ENCODE results near the gene CLHC1. TPM values are rescaled to one million over a fixed set of nuclear protein-coding genes. Genes with fewer than 3 reads are reported as not detected.

The CLHC1 gene
- total and polyA plus RNA-seq, 2 donors (not counting 1 experiment from before 2014, with no cell fraction given) = 2.0 to 12.8 TPM

GRCh38 chr2:55269645-55269990 is 37.5 kb upstream of the CLHC1 start:
- no peaks in the 10 kb centered on the region for H3K9me3 Mint-ChIP-seq (ENCODE audit: insufficient read depth)
- WGBS (ENCODE audit: insufficient coverage) = 67% methylated on average over 4 of the region's 7 CpGs
- ChIA-PET POLR2A (interaction anchor here (1.9 kb wide), 1 partner anchor 37 kb away, joined by 6 read pairs; the partner anchor contains the start of genes CLHC1 and RPS27A), CTCF (interaction anchor here (1.4 kb wide), 1 partner anchor 10 kb away, joined by 3 read pairs; no protein-coding TSS in a partner anchor)
- Histone ChIP-seq H3K4me3 (ENCODE audit: control extremely low read depth in 1 of 5, extremely low read depth in 1 of 5, insufficient read depth in 1 of 5, low read depth in 2 of 5, low read length in 4 of 5) (peak overlapping the region; percentile 70 to 92 (median 82)), H3K4me1 (ENCODE audit: control insufficient read depth in 2 of 2, insufficient read depth in 2 of 2, low read length in 2 of 2) (peaks cover 12 to 14% of the 10 kb centered on the region in 2 donors), H3K9ac (ENCODE audit: low read length) (peak overlapping the region; percentile 71), H3K27ac (ENCODE audit: low read length in 2 of 2) (peak overlapping the region; percentile 78 to 83), H4K20me1 (ENCODE audit: control insufficient read depth, insufficient read depth, low read length, poor library complexity, severe bottlenecking) (no peaks in the 10 kb centered on the region), H3K27me3 (replicated peaks in 1 of 4; ENCODE audit: control extremely low read depth in 1 of 4, control insufficient read depth in 3 of 4, insufficient read depth in 4 of 4, low read length in 3 of 4) (no peaks in the 10 kb centered on the region), H3K4me2 (replicated peaks; ENCODE audit: low read depth, low read length, poor library complexity, severe bottlenecking) (peak overlapping the region; percentile 78), H2AFZ (ENCODE audit: insufficient read depth, low read depth, low read length, poor library complexity, severe bottlenecking) (peak overlapping the region; percentile 79), H3K79me2 (ENCODE audit: control insufficient read depth, insufficient read depth, low read length) (no peaks in the 10 kb centered on the region), H3K9me3 (ENCODE audit: control extremely low read depth in 1 of 3, control insufficient read depth in 2 of 3, insufficient read depth in 1 of 3, low read length in 2 of 3) (no peaks in the 10 kb centered on the region), H3K36me3 (replicated peaks in 1 of 2; ENCODE audit: control extremely low read depth in 1 of 2, control insufficient read depth in 1 of 2, extremely low read depth in 1 of 2, insufficient read depth in 2 of 2, low read length in 1 of 2) (peaks cover 0 to 1% of the 10 kb centered on the region in 2 experiments)
- peak overlapping the region; percentile 97 for H3K4me3 Mint-ChIP-seq
- peak overlapping the region; percentile 95 for H3K27ac Mint-ChIP-seq
- ATAC-seq (ENCODE audit: low read depth) = no peak
- TF ChIP-seq EZH2 (IDR thresholded peaks at IDR 0.05; ENCODE audit: borderline replicate concordance, insufficient read depth, low read depth, low read length, poor library complexity, severe bottlenecking) (no peak), CTCF (IDR thresholded peaks at IDR 0.05) (no peak)
- H3K27me3 Mint-ChIP-seq = no peaks in the 10 kb centered on the region
- peak; percentile 27 for DNase-seq
- H3K4me1 Mint-ChIP-seq = peaks cover 18% of the 10 kb centered on the region
- intact Hi-C loops (cut with micrococcal nuclease) = loop anchor here (1.0 to 2.0 kb wide), 4 partner anchors 13 to 250 kb away; partner anchors contain the start of genes CFAP36, CLHC1 and RPS27A

- peak; percentile 91 for DNase-seq
- Histone ChIP-seq H3K27ac (ENCODE audit: low read length in 2 of 2) (peak within 1 kb of the TSS; percentile 78 to 83), H3K27me3 (replicated peaks in 1 of 4; ENCODE audit: control extremely low read depth in 1 of 4, control insufficient read depth in 3 of 4, insufficient read depth in 4 of 4, low read length in 3 of 4) (no peaks in the 10 kb centered on the region), H3K4me2 (replicated peaks; ENCODE audit: low read depth, low read length, poor library complexity, severe bottlenecking) (peak within 1 kb of the TSS; percentile 78), H3K9ac (ENCODE audit: low read length) (peak within 1 kb of the TSS; percentile 71), H3K4me3 (ENCODE audit: control extremely low read depth in 1 of 5, extremely low read depth in 1 of 5, insufficient read depth in 1 of 5, low read depth in 2 of 5, low read length in 4 of 5) (peak within 1 kb of the TSS; percentile 70 to 92 (median 82)), H3K4me1 (ENCODE audit: control insufficient read depth in 2 of 2, insufficient read depth in 2 of 2, low read length in 2 of 2) (peaks cover 12 to 14% of the 10 kb centered on the region in 2 donors), H3K79me2 (ENCODE audit: control insufficient read depth, insufficient read depth, low read length) (no peaks in the 10 kb centered on the region), H3K9me3 (ENCODE audit: control extremely low read depth in 1 of 3, control insufficient read depth in 2 of 3, insufficient read depth in 1 of 3, low read length in 2 of 3) (no peaks in the 10 kb centered on the region), H2AFZ (ENCODE audit: insufficient read depth, low read depth, low read length, poor library complexity, severe bottlenecking) (peak within 1 kb of the TSS; percentile 79), H4K20me1 (ENCODE audit: control insufficient read depth, insufficient read depth, low read length, poor library complexity, severe bottlenecking) (no peaks in the 10 kb centered on the region), H3K36me3 (replicated peaks in 1 of 2; ENCODE audit: control extremely low read depth in 1 of 2, control insufficient read depth in 1 of 2, extremely low read depth in 1 of 2, insufficient read depth in 2 of 2, low read length in 1 of 2) (peaks cover 1 to 5% of the 10 kb centered on the region in 2 experiments)
- ChIA-PET POLR2A (interaction anchor here (1.9 kb wide), 1 partner anchor 36 kb away, joined by 6 read pairs; the partner anchor contains the start of genes CLHC1 and RPS27A), CTCF (no interaction called here)
- Mint-ChIP-seq H3K27me3 (no peaks in the 10 kb centered on the region), H3K27ac (peak within 1 kb of the TSS; percentile 95), H3K4me3 (peak within 1 kb of the TSS; percentile 97), H3K9me3 (ENCODE audit: insufficient read depth) (no peaks in the 10 kb centered on the region), H3K4me1 (peaks cover 18% of the 10 kb centered on the region)
- ATAC-seq (ENCODE audit: low read depth) = peak; percentile 90
- intact Hi-C loops (cut with micrococcal nuclease) = loop anchor here (1.0 to 2.0 kb wide), 4 partner anchors 13 to 250 kb away; partner anchors contain the start of genes CFAP36, CLHC1 and RPS27A
- WGBS (ENCODE audit: insufficient coverage) = under 1% methylated on average over 41 of the region's 43 CpGs
- no peak for TF ChIP-seq CTCF (IDR thresholded peaks at IDR 0.05)
- TF ChIP-seq EZH2 (IDR thresholded peaks at IDR 0.05; ENCODE audit: borderline replicate concordance, insufficient read depth, low read depth, low read length, poor library complexity, severe bottlenecking) = no peak
Observed at GRCh38 chr2:55268907-55269644, 37.0 kb upstream of the CLHC1 start, which contains the start of gene MTIF2. TSS of gene MTIF2 (minus strand) at chr2:55269231. CDS start at chr2:55263858, 5,373 bp downstream.

Data from B cell (primary cell).